Endothelial cell of hepatic sinusoid (primary cell): ENCODE results near the gene NRARP.
"Not testable (repeated sequence)": the region's sequence is repeated elsewhere in the genome, so short reads cannot be mapped to it uniquely, and the experiment has no call there.

Source experiments
- in situ Hi-C: cut with HindIII; loops from 2 replicates; pipeline ENCODE4 v1.10.0; 2017; ENCODE audit warnings: low sequenced_read_pairs

Gene NRARP

GRCh38 chr9:137302118-137302448, at the start of gene NRARP:
Gene NRARP, minus strand, starts transcription at chr9:137302271. Its CDS starts 343 bp downstream, at chr9:137301928.
- in situ Hi-C loops: no loop called here

- in situ Hi-C loops: no loop called here
Measured at GRCh38 chr9:137350696-137351584, 48.9 kb upstream of the NRARP start.

- in situ Hi-C loops: loop anchor here (10.0 kb wide), 1 partner anchor 155 kb away; no protein-coding TSS in a partner anchor
Measured at GRCh38 chr9:137349471-137350033, 47.5 kb upstream of the NRARP start.

GRCh38 chr9:137348769-137349470, 46.8 kb upstream of the NRARP start:
- in situ Hi-C loops: loop anchor here (10.0 kb wide), 1 partner anchor 156 kb away; no protein-coding TSS in a partner anchor

- in situ Hi-C loops: loop anchor here (10.0 kb wide), 1 partner anchor 157 kb away; no protein-coding TSS in a partner anchor
Measured at GRCh38 chr9:137347928-137348327, 45.9 kb upstream of the NRARP start.

GRCh38 chr9:137342482-137342881, 40.4 kb upstream of the NRARP start:
- in situ Hi-C loops: loop anchor here (10.0 kb wide), 1 partner anchor 162 kb away; no protein-coding TSS in a partner anchor

GRCh38 chr9:137341227-137341626, 39.2 kb upstream of the NRARP start:
- in situ Hi-C loops: loop anchor here (10.0 kb wide), 1 partner anchor 164 kb away; no protein-coding TSS in a partner anchor

- in situ Hi-C loops: loop anchor here (10.0 kb wide), 1 partner anchor 165 kb away; no protein-coding TSS in a partner anchor
Measured at GRCh38 chr9:137339908-137340462, 37.9 kb upstream of the NRARP start.

GRCh38 chr9:137339045-137339907, 37.2 kb upstream of the NRARP start:
- in situ Hi-C loops: no loop called here

- in situ Hi-C loops: no loop called here
Measured at GRCh38 chr9:137336735-137337134, 34.7 kb upstream of the NRARP start.

GRCh38 chr9:137333016-137333671, 31.1 kb upstream of the NRARP start:
- in situ Hi-C loops: no loop called here

GRCh38 chr9:137331929-137332328, 29.9 kb upstream of the NRARP start:
- in situ Hi-C loops: no loop called here

GRCh38 chr9:137330689-137331088, 28.6 kb upstream of the NRARP start:
- in situ Hi-C loops: no loop called here

- in situ Hi-C loops: not testable (repeated sequence)
Measured at GRCh38 chr9:137329590-137329989, 27.5 kb upstream of the NRARP start.

- in situ Hi-C loops: not testable (repeated sequence)
Measured at GRCh38 chr9:137327641-137328550, 25.8 kb upstream of the NRARP start.

- in situ Hi-C loops: no loop called here
Measured at GRCh38 chr9:137326445-137327065, 24.5 kb upstream of the NRARP start.

- in situ Hi-C loops: no loop called here
Measured at GRCh38 chr9:137325799-137326198, 23.7 kb upstream of the NRARP start.

- in situ Hi-C loops: no loop called here
Measured at GRCh38 chr9:137325124-137325523, 23.1 kb upstream of the NRARP start.
